GM12892 (cell line): ENCODE measurements around the gene RPS26.

Source experiments
- POLR2A ChIP-seq: IDR thresholded peaks from 2 replicates; pipeline ENCODE4 v1.6.1; 2011; ENCODE audit warnings: low read depth, low read length, control low read depth
- POLR2AphosphoS5 ChIP-seq: IDR thresholded peaks from 2 replicates; pipeline ENCODE4 v1.6.1; 2011; ENCODE audit warnings: low read depth, low read length, control low read depth
- TAF1 ChIP-seq: IDR thresholded peaks from 2 replicates; pipeline ENCODE4 v1.6.1; 2011; ENCODE audit warnings: low read depth, mild to moderate bottlenecking, control low read depth, low read length, borderline replicate concordance

DNA sequence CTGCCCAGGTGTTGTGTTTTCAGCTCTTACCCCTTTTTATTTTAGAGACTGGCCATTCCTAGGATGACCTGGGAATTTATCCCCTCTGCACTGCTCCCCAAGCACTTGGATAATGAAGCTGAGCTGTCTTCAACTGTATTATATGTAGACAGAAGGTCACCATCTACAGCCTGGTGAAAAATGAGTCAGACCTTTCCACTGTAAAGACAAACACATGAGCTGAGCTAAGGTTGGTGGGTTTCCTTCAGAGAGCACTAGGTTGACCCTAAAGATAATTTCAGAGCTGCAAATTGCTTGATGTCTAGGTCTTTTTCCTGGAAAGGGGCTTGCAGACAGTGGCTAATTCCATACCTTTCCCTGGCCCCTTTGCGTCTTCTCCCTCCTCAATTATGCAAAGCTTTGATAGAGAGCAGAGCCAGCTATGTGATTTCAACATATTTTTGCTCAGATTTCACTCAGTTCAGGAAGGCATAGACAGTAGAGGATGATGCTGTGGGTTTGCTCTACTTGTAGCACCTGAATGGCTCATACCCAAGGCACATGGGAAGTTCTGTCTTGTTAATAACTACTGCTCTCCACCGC lies 30.1 kb upstream of the RPS26 start:
- TF ChIP-seq TAF1 (no peak), POLR2AphosphoS5 (no peak), POLR2A (no peak)
